GM18873 (cell line): Measurements from ENCODE around the gene FOXS1.

Source experiments
- ATAC-seq: cut with Tn5 transposase; IDR thresholded peaks from one replicate; pipeline ENCODE4 v1.9.1; 2021; ENCODE audit warnings: mild to moderate bottlenecking, moderate library complexity, moderate number of reproducible peaks; ENCODE audit not compliant: unreplicated experiment, low FRiP score

FOXS1 gene

DNA sequence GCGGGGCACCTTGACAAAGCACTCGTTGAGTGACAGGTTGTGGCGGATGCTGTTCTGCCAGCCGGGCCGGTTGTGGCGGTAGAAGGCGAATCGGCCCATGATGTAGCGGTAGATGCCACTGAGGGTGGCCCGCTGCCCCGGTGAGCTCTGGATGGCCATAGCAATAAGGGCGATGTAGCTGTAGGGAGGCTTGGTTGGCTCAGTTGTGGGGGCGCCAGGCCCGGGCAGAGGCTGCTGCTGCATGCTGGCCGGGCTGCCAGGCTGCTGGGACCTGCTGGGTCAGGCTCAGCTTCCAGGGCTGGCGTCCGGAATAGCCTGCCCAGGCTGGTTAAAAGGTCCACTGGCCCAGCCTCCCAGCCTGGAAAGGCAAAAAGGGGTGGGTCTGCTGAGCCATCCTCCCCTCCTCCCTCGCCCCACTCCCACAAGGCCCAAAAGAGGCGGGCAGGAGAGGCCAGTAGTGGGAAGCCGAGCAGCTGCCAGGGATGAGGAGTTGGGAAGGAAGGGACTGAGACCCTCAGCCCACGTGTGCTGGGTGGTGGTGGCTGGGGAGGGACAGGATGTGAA lies at the start of gene FOXS1:
Gene FOXS1, minus strand, starts transcription at position 305 of the 564 bp plus-strand sequence. Its CDS starts 62 bp downstream, at position 243.
- no peak for ATAC-seq

- ATAC-seq, result no peak
Measured at GRCh38 chr20:31890646-31891045, 45.2 kb upstream of the FOXS1 start.

GRCh38 chr20:31883829-31884228 lies 38.4 kb upstream of the FOXS1 start:
- no peak for ATAC-seq

DNA sequence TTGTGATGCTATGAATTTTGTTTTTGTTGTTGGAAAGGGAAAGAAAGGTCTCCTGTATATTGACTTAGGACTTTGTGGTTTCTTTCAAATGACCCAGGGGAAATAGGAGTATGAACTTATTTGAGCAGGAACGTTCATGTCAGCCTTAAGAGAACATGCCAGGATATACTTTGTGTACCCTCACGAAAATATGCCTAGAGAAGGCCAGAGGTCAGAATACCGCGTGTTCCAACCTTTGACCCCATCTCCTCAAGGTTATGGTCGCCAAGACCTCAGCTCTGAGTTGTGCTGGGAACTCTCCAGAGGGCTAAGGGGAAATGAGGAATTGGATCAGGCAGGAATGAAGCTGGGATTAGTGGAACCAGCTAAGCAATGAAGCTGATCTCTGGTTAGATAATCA lies 36.5 kb upstream of the FOXS1 start:
- no peak for ATAC-seq

DNA sequence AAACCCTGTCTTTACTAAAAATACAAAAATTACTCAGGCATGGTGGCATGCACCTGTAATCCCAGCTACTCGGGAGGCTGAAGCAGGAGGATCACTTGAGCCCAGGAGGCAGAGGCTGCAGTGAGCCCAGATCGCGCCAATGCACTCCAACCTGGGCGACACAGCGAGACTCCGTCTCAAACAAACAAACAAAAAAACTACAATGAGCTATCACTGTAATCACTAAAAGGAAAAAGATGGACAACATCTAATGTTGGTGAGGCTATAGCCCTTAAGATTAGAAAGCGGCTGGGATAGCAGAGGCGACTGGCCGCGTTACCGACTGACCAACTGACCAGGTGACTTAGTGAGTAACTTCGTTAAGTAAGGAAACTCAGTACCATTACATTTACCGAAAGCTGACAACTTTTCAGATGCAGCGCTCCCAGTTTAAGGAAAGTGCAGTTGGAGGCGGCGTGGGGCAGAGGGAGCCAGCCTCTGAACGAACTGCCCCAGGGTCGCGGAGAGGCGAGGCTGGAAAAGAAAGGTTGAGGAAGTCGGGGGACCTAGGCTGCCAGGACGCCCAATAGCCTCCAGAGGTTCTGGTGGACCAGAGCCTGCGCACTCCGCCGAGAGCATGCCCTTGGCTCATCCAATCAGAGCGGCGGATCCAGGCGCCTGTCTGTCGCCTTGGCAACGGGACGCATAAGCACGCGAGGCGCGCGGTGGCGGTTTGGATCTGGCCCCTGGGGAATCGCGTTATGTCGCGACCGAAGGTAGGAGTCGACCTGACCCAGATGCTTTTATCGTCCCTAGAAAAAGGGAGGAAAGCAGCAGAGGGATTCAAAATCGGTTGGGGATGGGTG lies 34.0 kb upstream of the FOXS1 start:
- ATAC-seq, result peak; percentile 43

GRCh38 chr20:31877684-31878083 lies 32.3 kb upstream of the FOXS1 start:
- no peak for ATAC-seq

GRCh38 chr20:31875671-31876070 lies 30.3 kb upstream of the FOXS1 start:
- no peak for ATAC-seq

- ATAC-seq, result no peak
Measured at GRCh38 chr20:31872406-31872805, 27.0 kb upstream of the FOXS1 start.

- ATAC-seq, result no peak
Measured at GRCh38 chr20:31871618-31871954, 26.2 kb upstream of the FOXS1 start.

- no peak for ATAC-seq
Measured at GRCh38 chr20:31870726-31871617, 25.6 kb upstream of the FOXS1 start.

DNA sequence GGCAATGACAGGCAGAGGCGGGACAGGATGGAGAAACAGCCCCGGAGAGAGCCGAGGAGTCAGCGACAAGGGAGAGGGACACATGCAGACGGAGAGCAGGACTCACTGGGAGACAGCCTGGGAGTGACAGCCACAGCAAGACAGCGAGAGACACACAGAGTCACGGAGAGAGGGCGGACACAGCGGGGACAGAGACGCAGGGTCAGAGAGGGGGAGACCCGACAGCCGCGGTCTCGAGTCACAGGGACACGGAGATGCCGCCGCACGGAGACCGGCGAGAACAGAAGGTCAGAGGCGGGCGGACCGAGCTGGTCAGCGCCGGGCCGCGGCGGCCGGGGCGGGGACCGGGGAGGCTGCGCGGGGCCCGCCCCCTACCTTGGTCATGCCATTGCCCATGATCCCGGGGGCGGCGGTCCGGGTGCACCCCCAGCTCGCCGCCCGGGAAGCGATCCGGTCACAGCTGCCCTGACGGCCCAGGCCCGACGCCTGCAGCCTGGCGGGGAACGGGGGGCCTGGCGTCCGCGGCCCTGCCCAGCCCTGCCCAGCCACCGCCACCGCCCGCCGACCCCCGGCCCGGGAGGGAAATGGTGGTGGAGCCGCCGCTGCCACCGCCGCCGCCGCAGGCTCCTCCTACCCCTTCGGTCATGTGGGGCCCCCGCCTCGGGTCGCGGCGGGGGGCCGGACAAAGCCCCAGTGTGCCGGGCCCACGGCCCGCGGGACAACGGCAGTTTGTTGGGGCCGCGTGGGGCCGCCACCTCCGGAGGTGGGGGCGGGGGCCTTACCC lies 24.7 kb upstream of the FOXS1 start, which contains the start of the genes DUSP15 and TTLL9:
Gene DUSP15, minus strand, starts transcription at position 586 of the 784 bp plus-strand sequence. Its CDS starts 190 bp downstream, at position 396.
Gene TTLL9, plus strand, starts transcription at position 693 of the 784 bp plus-strand sequence. CDS start 493 bp downstream, outside the sequence.
- no peak for ATAC-seq

DNA sequence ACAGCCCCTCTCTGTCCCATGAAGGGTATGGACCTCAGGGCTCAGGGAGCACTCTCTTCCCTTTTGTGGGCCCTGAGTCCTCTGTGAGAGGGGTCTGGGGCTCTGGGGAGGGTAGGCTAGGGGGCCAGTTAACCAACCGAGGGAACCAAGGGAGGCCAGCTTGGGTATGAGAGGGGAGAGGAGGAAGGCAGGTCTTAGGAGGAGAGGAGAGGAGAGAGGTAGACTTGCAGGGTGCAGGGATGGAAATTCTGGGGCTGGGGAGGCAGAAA lies 24.2 kb upstream of the FOXS1 start:
- no peak for ATAC-seq

- no peak for ATAC-seq
Measured at GRCh38 chr20:31868853-31869672, 23.7 kb upstream of the FOXS1 start.

DNA sequence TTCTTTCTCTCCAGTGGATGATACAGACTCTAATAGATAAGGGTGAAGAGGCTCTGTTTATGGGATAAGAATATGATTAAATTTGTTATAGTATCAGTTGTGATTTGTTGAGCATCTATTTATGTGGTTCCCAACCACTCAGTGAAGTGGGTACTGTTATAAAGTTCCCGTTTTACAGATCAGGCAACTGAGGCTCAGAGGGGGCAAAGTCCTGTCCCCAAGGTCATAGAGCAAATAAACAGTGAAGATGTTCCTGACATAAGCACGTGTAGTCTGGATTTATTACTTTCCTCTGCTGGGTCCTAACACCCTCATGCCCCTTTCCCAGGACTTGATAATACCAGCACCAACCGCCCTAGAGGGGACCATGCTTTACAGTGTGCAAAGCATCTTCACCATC lies 20.8 kb upstream of the FOXS1 start:
- ATAC-seq, result no peak

DNA sequence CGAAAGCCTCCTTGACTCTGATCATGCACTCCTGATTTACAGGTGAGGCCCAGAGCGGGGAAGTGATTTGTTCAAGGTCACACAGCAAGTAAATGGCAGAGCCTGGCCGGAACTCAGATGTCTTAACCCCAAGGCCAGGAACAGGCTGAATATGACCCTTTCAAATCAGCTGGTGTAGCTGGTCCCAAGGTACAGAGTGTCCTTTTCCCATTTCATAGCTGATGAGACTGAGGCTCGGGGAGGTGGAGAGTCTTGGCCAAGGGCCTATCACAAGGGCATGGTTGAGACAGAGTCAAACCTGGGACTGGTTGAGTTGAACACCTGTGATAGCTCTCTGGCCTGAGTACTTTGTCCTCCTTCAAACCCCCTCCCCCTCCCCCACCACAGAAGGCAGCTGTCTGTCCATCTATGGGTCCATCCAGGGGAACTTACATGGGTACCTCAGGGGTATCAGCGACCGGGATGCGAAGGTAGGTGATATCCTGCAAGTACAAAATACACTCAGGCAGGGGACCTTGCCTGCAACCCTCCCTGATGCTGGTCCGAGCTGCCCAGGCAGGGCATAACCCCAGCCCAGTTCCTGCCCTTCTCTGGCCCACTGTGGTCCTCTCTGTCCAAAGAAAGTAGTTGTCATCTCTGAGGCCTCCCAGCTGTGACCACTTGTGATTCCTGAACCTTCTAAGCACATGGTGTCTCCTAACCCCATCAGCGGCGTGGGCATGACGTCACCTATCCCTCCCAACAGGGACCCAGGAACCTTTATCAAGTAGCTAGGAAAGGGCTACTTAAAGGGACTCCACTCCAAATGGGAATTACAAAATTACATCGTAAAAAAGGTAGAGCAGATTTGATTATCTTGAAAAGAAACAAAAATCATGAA lies 19.4 kb upstream of the FOXS1 start:
- ATAC-seq, result no peak

DNA sequence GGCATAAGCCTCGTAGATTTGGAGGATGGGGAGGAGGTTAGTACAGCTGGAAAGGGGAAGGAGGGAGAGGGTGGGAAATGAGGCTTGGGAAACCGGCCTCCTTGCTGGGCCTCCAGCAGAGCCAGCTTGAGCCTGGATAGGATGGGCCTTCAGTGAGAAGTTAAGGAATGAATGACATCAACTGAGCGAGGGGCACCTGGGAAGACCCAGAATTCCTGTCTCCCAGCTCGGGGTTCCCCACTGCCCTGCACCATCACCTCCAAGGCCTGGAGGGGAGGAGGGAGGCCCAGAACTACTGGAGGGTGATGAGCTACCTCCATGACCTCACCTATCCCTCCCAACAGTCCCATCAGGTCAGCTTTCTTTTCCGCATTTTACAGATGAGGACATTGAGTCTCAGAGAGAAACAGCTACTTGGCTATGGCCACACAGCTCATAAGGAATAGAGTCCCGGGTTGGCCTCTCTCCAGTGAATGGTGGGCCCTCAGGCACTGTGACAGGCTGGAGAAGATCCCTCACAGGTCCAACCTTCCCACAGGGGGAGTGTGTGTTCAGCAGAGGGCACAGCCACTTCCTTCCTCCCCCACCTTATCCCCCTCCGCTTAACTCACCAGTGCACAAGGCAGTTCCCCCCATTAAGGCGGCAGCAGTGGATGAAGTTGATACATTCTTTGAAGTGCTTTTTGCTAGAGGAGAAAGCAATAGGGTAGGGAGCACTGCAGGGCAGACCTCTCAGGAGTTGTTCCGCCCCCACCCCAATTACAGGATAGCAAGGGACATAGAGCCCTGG lies 18.1 kb upstream of the FOXS1 start:
- ATAC-seq, result no peak

DNA sequence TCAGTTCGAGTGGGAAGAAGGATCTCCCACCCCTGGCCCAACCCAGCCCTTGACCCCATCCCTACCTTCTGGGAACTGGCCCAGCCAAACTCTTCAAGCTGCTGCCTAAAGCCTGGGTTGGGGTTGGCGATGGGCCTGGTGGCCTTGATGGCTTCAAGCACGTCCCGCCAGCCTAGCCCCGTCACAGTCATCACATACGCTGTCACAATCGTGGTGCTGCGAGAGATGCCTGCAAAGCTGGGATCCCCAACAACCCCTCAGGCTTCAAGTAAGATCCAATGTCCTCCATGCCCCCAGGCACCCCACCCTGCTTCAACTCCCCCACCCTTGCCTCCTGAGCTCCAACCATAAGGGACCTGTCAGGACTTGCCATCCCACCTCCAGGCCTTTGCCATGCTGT lies 17.1 kb upstream of the FOXS1 start:
- ATAC-seq, result no peak

DNA sequence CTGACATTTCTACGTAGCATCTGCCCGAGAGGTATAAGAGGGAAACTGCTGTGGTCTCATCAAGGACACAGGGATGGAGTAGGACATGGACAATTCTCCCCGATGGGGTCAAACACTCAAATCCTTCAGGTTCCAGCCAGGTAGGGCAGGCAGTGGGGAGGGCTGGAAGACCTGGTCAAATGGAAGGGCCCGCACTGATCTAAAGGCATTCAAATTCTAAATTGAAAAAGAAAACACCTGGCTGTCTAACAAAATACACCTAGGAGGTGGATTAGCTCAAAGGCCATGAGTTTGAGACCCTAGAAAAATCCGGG lies 16.7 kb upstream of the FOXS1 start:
- ATAC-seq, result no peak
